GM19397 (cell line): ENCODE data around the gene NNAT.

ENCODE experiments used
- ATAC-seq: cut with Tn5 transposase; IDR thresholded peaks from one replicate; pipeline ENCODE4 v1.9.1; 2021; ENCODE audit warnings: mild to moderate bottlenecking, moderate library complexity; ENCODE audit not compliant: unreplicated experiment

The NNAT gene

DNA sequence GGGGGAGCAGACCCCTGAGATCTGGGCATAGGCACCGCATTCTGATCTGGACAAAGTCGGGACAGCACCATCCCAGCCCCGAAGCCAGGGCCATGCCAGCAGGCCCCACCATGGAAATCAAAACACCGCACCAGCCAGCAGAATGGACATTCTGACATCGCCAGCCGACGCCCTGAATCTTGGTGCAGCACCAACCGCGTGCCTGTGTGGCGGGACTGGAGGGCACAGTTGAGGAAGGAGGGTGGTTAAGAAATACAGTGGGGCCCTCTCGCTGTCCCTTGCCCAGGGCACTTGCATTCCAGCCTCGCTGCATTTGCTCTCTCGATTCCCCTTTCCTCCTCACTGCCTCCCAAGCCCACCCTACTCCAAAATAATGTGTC, 2.0 kb downstream of the NNAT start:
- no peak for ATAC-seq

DNA sequence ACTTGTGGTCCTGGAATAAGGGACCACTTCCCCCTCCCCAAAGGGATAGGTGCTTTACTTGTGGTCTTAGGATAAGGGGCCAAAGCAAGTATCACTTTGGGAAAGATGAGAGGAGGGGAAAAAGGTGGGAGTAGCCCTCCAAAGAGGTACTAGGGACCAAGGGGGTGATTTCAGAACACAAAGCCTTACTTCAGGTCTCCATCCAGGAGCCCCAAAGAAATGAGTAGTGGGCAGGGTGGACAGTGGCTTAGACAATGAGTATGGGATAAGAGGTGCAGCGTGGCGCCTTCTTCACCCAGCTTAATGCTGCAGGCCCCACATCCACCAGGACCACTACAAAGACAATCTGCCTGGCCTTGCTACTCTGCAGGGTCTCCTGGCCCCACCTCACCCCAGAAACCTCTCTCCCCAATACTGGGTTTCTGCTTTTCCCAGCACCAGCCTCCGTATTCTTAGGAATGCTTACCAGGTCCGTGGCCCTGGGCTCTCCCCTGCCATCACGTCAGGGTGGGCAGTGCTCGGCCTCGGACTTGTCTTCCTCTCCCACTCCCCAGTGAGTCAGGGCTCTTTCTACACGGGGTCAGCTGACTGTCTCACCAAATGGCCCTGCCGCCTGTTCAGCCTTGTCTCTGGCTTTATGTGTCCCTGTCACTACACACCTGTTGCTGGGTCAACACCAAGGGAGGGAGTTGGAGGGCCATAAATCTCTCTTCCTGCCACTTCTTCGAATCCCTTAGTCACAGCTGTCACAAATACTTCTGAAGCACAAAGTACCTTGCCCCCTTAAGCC, 3.1 kb downstream of the NNAT start:
- ATAC-seq: no peak

DNA sequence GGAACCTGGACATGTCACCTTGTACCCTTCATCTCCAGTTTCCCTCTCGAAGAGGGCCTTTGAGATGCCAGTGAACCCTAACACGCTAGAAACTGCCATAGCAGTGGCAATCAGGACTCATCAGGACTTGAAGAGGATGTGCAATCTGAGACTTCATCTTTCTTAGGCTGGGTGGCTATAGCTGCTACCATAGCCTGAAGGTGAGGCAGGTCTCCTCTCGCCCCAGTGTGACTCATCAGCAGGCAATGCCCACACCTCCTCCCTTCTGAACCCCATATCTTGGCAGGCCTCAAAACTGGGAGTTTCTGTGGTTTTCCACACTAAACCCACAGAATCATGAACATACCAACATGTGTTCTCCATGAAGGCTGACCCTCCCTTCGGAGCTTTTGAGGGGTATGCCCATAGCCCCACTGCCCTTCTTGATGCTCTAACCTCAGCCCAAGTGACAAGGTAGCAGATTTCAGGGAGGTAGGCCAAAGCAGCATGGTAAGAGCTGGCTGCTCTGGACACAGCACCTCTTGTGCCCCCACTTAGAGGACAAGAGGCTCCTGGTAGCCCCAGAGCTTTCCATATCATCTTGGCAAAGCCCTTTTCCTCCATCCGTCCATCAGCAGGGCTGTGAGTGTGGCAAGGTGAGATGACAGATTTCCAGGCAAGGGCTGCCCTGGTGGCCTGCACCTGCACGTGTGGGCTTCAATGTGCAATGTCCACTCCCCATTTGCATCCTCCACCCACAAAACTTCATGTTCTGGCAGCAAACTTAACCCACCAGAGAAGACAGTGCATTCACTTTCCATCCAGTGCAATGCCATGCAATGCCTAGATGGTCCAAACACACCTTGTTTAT, 4.0 kb downstream of the NNAT start:
- no peak for ATAC-seq

DNA sequence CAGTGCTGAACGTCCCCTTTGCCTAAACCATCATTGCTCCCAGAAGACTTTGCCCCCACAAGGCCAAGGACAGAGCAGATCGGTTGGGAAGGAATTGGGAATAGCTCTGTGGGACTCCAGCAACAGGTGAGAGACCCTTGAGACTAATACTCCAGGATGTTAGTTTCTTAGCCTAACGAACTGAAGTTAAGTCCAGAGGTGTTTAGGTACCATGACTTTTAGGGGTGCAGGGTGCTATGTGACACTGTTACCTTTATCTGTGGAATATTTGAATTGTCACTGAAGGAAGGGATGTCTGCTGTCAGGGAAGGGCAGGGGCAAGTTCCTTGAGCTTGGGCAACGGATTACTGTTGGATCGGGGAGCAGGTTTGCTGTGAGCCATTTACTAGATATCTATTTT, 4.8 kb downstream of the NNAT start:
- no peak for ATAC-seq

DNA sequence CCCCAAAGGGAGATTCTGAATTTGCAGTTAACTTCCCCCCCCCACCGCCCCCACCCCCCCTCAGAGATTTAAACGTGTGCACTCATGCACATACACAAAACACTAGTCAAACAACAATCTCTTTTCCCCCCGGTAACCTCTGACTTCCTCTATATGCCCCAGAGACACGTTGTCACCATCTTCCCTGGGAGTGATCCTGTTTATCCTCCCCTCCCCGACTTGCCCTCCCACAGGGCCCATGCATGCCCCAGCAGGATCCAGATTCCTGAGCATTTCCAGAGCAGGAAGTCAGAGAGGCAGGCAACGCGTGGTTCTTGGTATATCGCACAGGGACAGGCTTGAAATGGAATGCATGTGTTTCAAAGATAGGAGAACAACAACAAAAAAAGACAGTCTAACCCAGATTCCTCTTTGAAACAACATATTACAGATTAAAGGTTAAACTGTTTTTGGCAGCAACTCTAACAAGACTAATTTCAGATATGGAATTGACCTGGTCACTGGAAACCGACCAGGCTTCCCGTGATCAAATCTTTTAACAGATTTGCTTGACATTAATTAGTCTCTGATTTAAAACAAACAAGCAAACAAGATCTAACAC, 5.3 kb downstream of the NNAT start:
- ATAC-seq: no peak

DNA sequence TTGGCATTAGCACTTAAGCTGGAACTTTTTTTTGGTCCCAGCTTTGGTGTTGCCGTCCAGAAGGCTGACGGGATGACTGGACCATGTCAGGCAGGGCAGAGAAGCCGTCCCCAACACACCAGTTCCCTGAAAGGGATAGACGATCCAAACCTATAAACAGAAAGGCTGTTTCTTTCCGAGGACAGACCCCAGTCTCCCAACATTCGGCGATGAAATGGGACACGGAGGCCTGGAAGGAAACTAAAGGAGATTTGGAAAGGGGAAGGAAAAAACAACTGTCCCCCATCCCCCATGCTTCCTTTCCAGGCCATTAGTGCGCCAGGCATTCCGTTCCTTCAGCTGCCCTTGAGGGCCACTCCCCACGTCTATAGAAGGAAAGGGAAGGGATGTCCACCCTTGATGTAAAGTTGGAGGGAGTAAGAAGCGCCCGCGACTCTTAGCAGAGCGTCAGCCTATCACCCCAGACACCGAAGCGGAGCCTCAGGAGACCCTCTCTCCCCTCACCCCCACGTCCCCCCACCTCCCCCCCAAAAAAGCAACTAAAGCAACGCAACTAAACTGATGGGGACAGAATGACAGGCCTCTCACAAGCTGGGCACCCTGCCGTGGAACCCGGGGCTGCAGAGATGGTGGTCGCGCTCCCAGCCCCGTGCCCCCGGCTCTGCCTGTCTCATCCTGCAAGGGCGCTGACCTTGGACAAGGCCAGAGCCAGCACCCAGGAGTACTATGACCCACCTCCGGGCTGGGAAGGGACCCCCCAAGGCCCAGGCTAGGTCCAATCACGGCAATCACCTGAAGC, 6.0 kb downstream of the NNAT start:
- ATAC-seq: no peak

DNA sequence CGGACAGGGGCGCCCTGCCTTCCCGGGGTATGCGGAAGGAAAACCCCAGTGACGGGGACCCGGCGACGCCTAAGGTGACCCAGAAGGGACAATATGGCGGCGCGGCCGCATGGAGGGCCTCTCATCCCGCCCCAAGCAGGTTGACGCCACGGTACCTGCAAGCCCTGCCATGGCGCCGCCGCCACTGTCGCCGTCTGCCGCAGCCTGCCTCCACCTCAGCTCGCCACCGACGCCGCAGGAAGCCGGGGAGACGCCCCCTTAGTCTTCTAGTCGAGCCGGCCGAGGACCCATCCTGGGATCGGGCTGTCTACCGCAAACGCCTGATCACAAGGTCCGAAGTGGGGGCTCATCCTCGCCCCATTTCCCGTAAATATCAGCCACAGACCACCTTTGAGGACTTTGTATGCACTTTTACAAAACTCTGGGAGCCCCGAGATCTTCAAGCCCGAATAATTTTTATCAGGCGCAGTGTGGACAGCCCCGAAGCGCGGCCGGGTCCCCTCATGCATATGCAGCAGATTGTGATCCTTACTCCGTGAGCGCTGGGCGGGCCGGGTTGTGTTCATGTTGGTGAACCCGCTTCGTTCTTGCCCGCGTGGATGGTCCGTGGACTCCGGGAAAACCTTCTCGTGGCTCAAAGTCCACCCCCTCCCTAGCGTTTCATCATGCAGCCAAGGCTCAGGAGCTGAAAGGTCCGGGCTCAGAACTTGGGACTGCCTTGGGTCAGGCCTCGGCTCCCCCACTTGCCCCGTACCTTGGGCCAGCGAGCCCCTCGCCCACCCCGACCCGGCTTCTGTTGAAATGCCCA, 6.8 kb downstream of the NNAT start, which contains the start of gene BLCAP:
Gene BLCAP, minus strand, starts transcription at position 239 of the 808 bp plus-strand sequence. CDS start 8,702 bp downstream, outside the sequence.
- peak; percentile 70 for ATAC-seq

DNA sequence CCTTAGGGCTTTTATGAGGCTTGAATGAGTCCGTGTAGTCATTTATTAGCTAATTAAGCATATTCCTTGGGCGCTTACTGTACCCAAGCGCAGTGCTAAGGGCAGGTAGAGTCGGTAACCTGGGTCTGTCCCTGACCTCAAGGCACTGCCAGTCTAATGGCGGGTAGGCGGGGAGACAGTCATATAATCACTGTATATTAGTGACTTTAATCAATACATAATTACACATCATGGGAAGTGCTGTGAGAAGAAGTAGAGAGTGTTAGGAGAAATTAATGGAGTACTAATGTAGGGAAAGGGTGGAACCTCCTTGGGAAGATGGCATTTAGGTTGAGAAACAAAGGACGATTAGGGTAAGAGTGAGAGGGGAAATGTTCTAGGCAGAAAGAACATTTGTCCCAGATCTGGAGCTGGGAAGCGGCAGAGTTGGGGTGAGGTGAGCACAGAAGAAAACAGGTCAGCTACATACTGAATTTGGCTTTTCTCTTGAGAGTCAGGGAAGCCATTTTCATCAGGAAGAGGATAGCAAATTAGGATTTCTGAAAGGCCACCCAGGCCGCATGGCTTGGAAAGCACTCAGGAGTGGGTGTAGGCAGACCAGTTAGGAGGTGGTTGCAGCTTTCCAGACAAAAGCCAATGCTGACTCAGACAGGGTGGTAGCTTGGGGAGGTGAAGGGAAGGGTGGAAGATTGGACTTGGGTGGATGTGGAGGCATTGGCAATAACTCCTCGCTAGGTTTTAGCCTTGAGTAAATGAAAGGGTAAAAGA, 7.6 kb downstream of the NNAT start:
- no peak for ATAC-seq

DNA sequence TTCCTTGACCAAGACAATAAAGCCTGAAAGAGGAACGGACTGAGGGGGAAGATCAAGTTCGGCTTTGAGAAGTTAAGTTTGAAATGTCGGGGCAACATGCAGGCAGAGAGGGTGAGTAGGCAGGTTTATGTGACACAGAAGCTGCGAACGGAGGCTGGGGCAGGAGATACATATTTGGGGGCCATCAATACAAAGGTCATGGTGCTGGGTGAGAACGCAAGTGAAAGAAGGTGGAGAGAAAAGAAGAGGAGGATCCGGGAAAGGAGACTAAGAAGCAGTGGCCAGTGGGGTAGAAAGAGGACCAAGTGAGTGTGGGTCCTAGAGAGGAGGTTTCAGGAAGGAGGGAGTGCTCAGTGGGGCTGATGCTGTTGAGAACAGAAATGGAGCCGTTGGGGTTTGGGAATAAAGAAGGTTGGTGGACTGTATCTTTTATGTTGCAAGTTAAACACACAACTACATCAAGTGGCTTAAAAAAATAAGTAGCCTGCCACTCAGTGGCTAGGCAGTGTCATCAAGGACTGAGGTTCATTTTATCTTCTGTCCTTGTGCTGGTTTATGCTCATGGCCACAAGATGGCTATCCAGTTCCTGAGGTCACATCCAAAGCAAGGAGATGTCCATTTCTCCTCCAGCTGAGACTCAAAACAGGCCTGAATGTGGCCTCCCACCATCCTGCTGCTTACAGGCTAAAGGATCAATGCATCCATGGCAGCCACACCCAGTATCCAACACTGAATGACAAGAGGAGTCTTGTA, 8.3 kb downstream of the NNAT start:
- ATAC-seq: no peak

DNA sequence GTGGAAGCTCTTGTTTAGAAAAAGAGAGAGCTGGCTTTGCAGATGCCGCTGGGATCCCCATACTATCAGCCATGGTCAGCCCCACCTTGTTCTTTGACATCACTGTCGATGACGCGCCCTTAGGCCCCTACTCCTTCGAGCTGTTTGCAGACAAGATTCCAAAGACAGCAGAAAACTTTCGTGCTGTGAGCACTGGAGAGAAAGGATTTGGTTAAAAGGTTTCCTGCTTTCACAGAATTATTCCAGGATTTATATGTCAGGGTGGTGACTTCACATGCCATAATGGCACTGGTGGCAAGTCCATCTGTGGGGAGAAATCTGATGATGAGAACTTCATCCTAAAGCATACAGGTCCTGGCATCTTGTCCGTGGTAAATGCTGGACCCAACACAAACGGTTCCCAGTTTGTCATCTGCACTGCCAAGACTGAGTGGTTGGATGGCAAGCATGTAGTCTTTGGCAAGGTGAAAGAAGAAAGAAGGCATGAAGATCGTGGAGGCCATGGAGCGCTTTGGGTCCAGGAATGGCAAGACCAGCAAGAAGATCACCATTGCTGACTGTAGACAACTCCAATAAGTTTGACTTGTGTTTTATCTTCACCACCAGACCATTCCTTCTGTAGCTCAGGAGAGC, 9.0 kb downstream of the NNAT start:
- no peak for ATAC-seq

DNA sequence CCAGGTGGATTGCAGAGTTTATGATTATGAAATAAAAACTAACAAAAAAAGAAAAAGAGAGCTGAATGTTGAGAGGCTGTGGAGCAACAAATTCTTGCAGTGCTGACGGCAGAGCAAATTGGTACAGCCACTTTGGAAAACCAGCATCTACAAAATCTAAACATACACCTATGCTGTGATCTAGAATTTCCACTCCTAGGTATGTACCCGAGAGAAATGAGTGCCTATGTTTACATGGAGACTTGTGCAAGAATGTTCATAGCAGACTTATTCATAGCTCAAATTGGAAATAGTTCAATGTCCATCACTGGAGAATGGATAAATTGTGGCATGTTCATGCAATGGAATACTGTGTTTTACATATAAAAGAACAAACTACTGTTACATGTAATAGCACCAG, 9.6 kb downstream of the NNAT start:
- no peak for ATAC-seq

DNA sequence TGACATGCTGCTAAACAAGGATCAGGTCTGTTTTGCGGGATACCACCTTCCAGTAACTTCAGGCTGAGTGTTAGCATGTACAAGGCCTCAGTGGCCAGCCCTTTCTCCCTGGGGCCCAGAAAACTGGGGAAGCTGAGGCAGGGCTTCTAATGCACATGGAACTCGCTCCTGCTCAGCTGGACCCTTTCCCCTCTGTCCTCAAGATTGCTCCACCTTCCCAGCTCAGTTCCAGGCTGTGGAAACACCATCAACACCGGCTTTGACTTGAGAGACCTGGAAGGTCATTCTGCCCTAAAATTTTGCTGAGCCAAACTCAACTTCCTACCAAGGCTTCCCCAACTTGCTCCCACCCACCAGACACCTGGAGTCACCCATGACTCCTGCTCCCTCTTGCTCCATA, 10.8 kb downstream of the NNAT start:
- ATAC-seq: no peak

DNA sequence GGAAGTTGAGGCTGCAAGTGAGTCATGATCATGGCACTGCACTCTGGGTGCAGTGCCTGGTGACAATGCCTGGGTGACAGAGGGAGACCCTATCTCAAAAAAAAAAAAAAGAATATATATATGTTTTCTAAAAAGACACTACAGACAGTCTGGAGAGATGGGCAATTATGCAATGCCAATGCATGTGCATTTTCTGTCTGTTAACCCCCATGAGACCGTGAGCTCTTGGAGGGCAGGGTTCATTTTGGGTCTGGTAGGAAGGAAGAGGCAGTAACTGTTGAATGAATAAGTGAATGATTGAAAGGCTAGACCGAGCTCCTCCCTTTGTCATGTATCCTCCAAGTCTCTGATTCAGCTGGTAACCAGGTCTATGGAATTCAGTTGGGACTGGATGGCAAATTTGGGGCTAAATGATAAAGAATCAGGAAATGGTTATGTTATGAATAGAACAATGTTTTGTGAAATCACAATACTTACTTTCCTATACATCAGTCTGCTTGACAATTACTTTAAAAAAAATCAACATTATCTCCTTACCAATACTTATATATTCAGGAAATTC, 12.2 kb downstream of the NNAT start:
- ATAC-seq: no peak

DNA sequence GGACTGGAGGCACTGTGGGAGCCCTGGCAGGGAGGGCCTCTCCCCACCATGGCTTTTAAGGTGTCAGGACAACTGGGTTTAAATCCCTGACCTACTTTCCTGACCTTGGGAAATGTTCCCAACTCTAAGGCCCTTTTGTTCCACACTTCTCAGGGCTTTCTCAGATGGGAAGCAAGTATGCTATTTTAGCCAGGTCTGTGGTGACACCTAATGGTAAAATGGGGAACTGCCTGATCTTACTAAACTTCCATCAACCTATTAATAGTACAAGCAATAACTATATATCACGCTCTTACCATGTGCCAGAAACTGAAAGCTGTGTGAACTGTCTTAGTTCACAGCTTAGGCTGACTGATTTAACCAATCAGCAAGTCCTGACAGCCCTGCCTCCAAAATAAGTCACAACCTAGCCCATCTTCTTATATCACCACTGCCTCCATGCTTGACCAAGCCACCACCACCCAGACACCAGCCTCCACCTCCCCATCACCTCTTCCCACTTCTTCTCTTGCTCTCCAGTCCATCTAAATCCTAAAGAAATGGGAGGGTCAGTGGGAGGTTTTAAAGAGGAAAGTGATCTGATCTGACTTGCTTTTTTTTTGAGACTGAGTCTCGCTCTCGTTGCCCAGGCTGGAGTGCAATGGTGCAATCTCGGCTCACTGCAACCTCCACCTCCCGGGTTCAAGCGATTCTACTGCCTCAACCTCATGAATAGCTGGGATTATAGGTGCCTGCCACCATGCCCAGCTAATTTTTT, 13.5 kb downstream of the NNAT start:
- no peak for ATAC-seq

DNA sequence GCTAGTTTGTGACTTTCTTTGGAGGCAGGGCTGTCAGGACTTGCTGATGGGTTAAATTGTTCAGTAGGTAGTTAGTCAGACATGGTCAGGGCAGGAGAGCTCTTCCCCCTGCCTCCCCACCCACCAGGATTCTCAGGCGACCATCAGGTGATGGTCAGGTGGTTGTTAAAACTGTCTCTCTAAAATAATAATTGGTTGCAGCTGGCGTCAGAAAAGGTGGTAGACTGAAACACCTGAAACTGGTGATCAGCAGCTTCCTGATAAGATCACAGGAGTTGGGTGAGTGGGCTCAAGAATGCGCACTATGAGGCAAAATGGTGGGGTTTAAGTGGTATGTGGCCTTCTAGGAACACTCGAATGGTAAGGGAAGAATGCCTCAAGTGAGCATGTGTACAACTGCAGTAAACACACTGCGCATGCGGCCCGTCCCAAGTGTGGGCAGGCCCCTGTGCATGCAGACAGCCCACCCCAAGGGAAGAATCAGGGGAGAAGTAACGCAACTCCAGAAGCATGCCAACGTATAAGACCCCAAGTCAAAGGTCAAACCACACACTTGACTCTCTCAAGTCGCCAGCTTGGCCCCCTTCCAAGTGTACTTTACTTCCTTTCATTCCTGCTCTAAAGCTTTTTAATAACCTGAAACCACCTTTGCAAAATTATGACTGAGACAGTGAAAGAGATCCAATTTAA, 14.5 kb downstream of the NNAT start:
- ATAC-seq: no peak

DNA sequence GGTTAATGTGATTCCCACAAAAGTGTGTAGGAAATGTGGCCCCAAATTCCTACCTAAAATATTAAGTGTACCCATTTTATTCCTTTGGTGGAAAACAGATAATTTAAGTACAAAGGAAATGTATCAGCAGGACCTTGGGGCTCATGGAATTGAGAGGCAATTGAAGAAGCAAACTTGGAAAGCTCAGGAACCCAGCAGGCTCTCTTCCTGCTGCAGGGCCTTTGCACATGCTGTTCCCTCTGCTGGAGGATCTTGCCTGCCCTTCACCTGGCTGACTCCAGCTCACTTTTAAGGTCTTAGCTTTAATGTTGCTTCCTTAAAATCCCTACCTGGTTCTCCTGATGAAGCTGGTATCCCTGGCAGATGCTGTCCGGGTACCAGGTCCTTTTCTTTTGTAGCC, 16.5 kb downstream of the NNAT start:
- ATAC-seq: no peak

DNA sequence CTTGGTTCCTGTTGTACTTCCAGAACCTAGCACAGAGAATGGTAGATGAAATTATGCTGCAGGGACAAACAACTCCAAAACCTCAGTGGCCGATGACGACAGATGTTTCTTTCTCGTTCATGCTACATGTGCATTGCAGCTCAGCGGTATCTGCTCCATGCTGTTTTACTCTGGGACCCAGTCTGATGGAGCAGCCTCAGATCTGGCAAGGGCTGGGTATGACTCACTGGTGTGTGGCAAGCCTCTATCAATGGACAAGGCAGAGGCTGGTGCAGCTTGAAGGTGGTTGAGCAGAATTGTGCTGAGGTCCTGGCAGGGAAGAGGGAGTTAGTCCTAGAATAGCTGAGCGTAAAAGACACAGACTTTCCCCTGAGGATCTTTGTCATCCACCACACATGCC, 17.0 kb downstream of the NNAT start:
- no peak for ATAC-seq
